HG03575 (cell line): ENCODE measurements around the gene KHDRBS2.

Experiments
- ATAC-seq: cut with Tn5 transposase; IDR thresholded peaks from one replicate; pipeline ENCODE4 v1.9.1; 2021; ENCODE audit not compliant: unreplicated experiment, insufficient number of reproducible peaks, low FRiP score; ENCODE audit errors: extremely low read depth

The KHDRBS2 gene

DNA sequence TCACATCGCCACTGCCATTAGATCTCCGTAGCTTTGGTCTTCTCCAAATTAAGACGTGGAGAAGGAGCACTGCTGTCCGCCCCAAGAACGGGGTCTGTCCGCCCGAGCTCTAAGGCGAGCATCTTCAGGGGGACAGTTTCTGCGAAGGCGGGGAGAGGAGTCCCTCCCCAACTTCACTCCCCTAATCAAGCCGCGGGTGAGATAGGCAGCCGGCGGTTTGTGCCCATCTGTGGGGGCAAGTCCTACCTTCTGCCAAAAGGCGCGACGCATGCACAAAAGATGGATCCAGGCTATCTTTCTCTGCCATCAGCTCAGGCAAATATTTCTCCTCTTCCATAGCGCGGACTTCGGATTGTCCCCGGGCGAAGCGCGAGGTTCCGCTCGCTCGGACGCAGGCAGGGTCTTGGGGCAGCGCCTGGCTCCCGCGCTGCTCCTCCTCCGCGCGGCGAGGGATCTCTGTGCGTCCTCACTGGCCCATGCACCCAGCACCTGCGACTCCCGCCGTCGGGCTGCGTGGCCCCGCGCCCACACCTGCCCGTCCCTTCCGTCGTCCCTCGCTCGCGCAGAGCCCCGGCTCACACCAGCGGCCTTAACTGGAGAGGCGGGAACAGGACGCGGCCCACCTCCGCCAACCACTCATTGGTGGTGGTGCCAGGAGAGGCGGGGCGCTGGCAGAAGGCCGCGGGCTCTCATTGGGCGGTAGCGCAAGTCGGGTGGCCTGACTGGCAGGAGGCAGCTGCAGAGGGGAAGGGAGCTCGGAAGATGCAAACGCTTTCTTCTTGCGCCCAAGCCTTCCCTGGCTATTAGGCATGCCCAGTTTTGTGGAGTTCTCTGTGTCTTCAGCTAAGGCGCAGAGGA, at the start of gene KHDRBS2:
Gene KHDRBS2 (minus strand): TSS at position 614 of the 858 bp plus-strand sequence.
- peak; percentile 99 for ATAC-seq

DNA sequence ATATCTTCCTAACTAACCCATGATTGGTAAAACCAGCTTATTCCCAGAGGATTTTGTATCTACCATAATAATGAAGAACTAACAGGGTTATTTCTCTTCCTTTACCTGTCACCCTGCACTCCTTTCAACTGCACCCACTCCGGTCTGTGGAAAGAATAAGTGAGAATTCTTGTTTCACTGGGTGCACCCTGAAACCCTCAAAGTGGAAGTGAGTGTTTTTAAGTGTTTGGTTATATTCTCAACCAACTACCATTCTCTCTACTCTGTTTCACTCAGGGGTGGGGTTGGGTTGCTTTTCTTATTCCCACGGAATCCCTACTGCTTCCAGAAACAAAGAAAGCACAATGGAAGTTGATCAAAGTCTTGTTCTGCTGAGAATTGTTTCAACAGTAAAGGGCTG, 42.6 kb upstream of the KHDRBS2 start:
- no peak for ATAC-seq

DNA sequence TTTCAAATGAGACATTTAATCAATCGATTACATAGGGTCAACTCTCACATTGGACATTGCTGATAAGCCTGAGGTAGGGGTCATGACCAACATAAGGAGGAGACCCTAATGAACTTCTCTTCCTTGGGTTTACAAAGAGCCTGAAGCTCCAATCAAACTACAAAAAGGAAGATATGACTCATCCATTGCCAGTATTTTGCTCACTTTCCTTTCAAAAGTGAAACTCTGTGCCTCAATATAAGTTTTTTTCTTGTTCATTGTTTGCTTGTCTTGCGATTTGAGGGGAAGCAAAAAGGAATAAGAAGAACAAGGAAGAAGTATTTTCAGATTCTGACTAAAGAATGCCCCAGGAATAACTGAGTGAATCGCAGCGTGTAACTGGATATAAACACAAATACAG, 38.8 kb upstream of the KHDRBS2 start:
- ATAC-seq: no peak

DNA sequence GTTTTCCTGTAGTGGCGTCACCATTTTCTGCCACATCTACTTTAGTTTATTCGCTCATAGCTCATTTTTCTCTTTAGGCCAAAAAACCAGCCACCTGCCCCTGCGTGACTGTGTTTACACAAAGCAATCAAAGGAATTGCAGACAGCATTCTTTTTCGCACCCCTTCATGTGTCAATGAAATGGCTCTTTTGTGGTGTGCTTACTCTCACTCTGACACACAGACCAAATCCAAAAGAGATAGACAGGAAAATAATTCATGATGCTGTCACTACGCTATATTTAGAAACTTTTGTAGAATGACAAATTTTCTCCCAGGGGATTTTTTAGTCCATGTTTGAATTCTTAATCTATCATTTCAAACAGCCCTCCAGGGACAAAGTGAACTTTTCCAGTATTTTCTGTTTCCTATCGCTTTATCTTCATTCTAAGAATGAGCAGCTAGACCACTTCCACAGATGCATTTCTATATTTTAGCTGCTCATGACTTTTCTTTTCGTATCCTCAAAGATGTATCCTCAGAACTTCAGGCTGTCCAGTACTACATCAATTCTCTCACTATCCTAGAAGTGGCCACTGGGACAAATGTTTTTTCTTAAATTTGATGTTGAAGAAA, 37.9 kb upstream of the KHDRBS2 start:
- no peak for ATAC-seq

DNA sequence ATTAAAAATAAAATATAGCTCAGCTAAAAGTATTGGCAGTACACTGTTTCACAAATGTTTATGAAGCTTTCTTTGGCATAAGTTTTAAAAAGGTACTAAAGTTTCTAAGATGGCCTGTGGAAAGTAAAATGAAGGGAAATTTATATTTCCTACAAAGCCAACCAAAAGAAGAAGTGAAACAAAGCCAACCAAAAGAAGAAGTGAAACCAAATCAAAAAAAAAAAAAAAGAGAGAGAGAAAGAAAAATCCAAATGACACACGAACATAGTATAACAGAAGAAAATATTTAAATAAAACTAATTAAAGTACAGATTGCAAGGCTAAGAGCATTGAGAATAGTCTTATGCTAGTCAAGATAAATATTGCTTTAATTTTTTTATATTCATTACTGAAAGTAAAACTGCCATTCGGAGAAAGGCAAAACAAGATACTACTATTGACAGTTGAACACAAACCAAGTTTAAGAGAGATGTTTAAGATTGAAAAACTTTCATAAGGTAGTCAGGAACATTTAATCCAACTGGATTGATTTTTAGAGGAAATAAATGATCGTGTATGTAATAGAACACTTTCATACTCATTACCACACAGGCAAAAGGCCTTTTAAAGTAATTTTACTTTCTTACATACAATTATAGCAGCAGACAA, 12.8 kb upstream of the KHDRBS2 start:
- peak; percentile 99 for ATAC-seq

DNA sequence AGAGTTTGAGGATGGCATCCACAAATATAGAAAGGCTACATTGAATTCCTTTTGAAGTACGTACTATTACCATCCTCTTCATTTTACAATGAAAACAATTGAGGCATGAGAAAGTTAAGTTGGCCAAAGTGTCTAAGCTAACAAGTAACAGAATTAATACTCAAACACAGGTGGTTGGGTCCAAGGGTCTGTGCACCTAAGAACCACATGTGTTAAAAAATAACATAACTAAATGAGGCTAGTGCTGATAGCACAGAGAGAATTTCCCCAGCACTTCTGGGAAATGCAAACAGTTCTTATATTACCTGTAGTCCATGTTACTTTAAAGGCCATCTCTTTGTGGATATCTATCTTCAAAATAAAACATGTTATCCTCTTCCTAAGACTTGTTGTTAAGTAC, 10.5 kb upstream of the KHDRBS2 start:
- no peak for ATAC-seq

- no peak for ATAC-seq
Measured at GRCh38 chr6:62288974-62289373, 2.9 kb upstream of the KHDRBS2 start.

- ATAC-seq: no peak
Measured at GRCh38 chr6:62288562-62288961, 2.5 kb upstream of the KHDRBS2 start.

GRCh38 chr6:62286470-62286843, 432 bp upstream of the KHDRBS2 start:
- ATAC-seq: no peak

DNA sequence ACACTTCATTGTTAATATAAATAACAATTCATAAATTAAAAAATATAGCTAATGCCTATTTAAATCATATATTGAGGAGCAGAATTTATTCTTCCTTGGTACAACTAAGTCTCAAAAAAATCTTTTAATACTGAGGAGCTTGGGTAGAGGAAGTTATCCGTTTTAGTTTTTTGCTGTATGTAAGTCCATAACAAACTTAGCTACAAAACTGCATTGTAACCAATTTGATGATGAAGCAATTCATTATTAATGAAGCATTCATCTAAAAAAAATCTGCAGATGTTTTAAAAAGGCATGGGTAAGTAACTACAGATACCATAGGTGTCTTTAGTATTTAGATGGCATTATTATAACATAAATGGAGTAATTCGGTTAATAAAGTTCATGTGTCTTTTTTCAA, 1.3 kb downstream of the KHDRBS2 start:
- no peak for ATAC-seq

- ATAC-seq: no peak
Measured at GRCh38 chr6:62283796-62284411, 2.1 kb downstream of the KHDRBS2 start.

- no peak for ATAC-seq
Measured at GRCh38 chr6:62283365-62283764, 2.7 kb downstream of the KHDRBS2 start.

GRCh38 chr6:62280099-62280498, 5.9 kb downstream of the KHDRBS2 start:
- ATAC-seq: no peak

- ATAC-seq: no peak
Measured at GRCh38 chr6:62272114-62272513, 13.9 kb downstream of the KHDRBS2 start.

DNA sequence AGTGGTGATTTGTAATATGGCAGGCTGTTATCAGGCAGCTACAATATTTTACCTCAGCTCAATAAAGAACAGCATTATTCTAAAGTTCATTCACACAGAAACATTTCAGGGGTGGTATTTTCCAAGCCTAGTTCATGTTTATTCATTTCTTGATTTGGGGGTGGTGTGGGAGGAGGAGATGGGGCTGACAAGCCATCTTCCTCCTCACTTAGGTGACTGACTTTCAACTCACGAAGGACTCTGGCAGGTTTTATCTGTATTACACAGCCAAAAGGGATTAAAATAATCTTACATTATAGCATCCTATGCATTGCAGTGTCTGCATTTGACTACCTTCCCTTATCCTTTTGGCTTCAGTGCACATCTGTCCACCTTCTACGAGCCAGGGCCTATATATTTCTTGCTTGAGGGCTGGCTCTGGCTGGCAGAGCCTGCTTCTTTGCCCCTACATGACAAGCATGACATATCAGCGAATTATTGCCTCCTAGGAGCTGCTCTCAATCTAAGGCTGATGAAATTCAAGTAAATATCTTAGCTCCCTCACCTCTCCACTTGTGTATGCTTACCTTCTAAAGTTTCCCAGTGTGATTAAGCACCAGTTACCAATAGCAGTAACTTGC, 20.0 kb downstream of the KHDRBS2 start:
- ATAC-seq: no peak

GRCh38 chr6:62262283-62262682, 23.7 kb downstream of the KHDRBS2 start:
- no peak for ATAC-seq

GRCh38 chr6:62246087-62246486, 39.9 kb downstream of the KHDRBS2 start:
- no peak for ATAC-seq

- no peak for ATAC-seq
Measured at GRCh38 chr6:62236784-62237183, 49.2 kb downstream of the KHDRBS2 start.

GRCh38 chr6:62229231-62229630, 56.8 kb downstream of the KHDRBS2 start:
- ATAC-seq: no peak
